Measurements from ENCODE around the gene NPSR1.

- TF ChIP-seq CTCF (IDR thresholded peaks at IDR 0.05): no peak
- TF ChIP-seq TCF12 (IDR thresholded peaks at IDR 0.05): no peak
- no peak for TF ChIP-seq REST (IDR thresholded peaks at IDR 0.05; ENCODE audit: low read depth, low read length)
- TF ChIP-seq MAX (IDR thresholded peaks at IDR 0.05; ENCODE audit: low read depth): no peak
- no peak for TF ChIP-seq RAD21 (IDR thresholded peaks at IDR 0.05; ENCODE audit: low read length)
- no peak for TF ChIP-seq FOXJ3 (CRISPR knock-in tag; IDR thresholded peaks at IDR 0.05)
These were observed 237.2 kb downstream of the NPSR1 start for GRCh38 chr7:34895202-34895601.

All from SK-N-SH (cell line).